GM23338 (cell line): ENCODE data around the gene UTP4. TPM values are rescaled to one million over a fixed set of nuclear protein-coding genes. Genes with fewer than 3 reads are reported as not detected.

Source experiments
- ATAC-seq: fragments of 200-7000 bp; cut with Tn5 transposase; 3 replicates; pipeline ENCODE4 v1.9.1; 2020
- DNase-seq: peaks from one replicate; pipeline ENCODE4 v3.0.0-alpha.2; 2015; ENCODE audit warnings: low spot score
- H2AFZ ChIP-seq: fragments of 200-600 bp; sonication (generic); 2 replicates; pipeline ENCODE4 v1.8.0; 2016; ENCODE audit warnings: antibody characterized with exemption, mild to moderate bottlenecking, moderate library complexity
- H3F3A ChIP-seq: fragments of 200-600 bp; sonication (generic); replicated peaks from 2 replicates; pipeline ENCODE4 v1.8.0; 2017; ENCODE audit warnings: antibody characterized with exemption, mixed run types, low read depth
- H3K27ac ChIP-seq: fragments of 200-600 bp; sonication (generic); 2 replicates; pipeline ENCODE4 v1.6.1; 2016; ENCODE audit warnings: low read depth
- H3K27me3 ChIP-seq: fragments of 200-600 bp; sonication (generic); 2 replicates; pipeline ENCODE4 v1.8.0; 2016; ENCODE audit warnings: mild to moderate bottlenecking, mixed run types, moderate library complexity; ENCODE audit not compliant: insufficient read depth
- H3K36me3 ChIP-seq: fragments of 200-600 bp; sonication (generic); 2 replicates; pipeline ENCODE4 v1.8.0; 2016; ENCODE audit warnings: mild to moderate bottlenecking; ENCODE audit not compliant: insufficient read depth
- H3K4me1 ChIP-seq: fragments of 200-600 bp; sonication (generic); 2 replicates; pipeline ENCODE4 v1.8.0; 2016; ENCODE audit warnings: mild to moderate bottlenecking, moderate library complexity; ENCODE audit not compliant: insufficient read depth
- H3K4me2 ChIP-seq: fragments of 200-600 bp; sonication (generic); 2 replicates; pipeline ENCODE4 v1.7.1; 2017; ENCODE audit warnings: mixed run types
- H3K4me3 ChIP-seq: fragments of 200-600 bp; sonication (generic); 2 replicates; pipeline ENCODE4 v1.6.1; 2016; ENCODE audit warnings: mixed run types
- H3K79me2 ChIP-seq: fragments of 200-600 bp; sonication (generic); replicated peaks from 2 replicates; pipeline ENCODE4 v1.8.0; 2017; ENCODE audit warnings: mild to moderate bottlenecking; ENCODE audit not compliant: insufficient read depth
- H3K9me2 ChIP-seq: fragments of 200-600 bp; sonication (generic); 2 replicates; pipeline ENCODE4 v1.8.0; 2017; ENCODE audit not compliant: insufficient read depth
- H4K20me1 ChIP-seq: fragments of 200-600 bp; sonication (generic); replicated peaks from 2 replicates; pipeline ENCODE4 v1.8.0; 2017; ENCODE audit warnings: mild to moderate bottlenecking; ENCODE audit not compliant: insufficient read depth
- H3K27ac Mint-ChIP-seq: 2 replicates; pipeline ENCODE4 v1.8.0; 2020; ENCODE audit warnings: inconsistent platforms, mild to moderate bottlenecking, moderate library complexity, mixed read lengths
- H3K27me3 Mint-ChIP-seq: 3 replicates; pipeline ENCODE4 v1.8.0; 2022; ENCODE audit warnings: low read depth, mild to moderate bottlenecking, moderate library complexity, mixed read lengths, inconsistent platforms; ENCODE audit not compliant: insufficient read depth, poor library complexity
- H3K36me3 Mint-ChIP-seq: 3 replicates; pipeline ENCODE4 v1.8.0; 2021; ENCODE audit warnings: low read depth, mild to moderate bottlenecking, inconsistent platforms, moderate library complexity, mixed read lengths
- H3K4me1 Mint-ChIP-seq: 3 replicates; pipeline ENCODE4 v1.8.0; 2020; ENCODE audit warnings: mild to moderate bottlenecking, inconsistent platforms, mixed read lengths
- H3K4me3 Mint-ChIP-seq: 3 replicates; pipeline ENCODE4 v1.8.0; 2021; ENCODE audit warnings: moderate library complexity, mild to moderate bottlenecking, inconsistent platforms, mixed read lengths
- H3K9me3 Mint-ChIP-seq: 3 replicates; pipeline ENCODE4 v1.8.0; 2020; ENCODE audit warnings: moderate library complexity, mild to moderate bottlenecking, inconsistent platforms, mixed read lengths
- CREB1 ChIP-seq: fragments of 250-450 bp; sonication (Bioruptor Pico); IDR thresholded peaks from 2 replicates; pipeline ENCODE4 v1.5.0; 2020; ENCODE audit warnings: low read depth, mild to moderate bottlenecking, moderate library complexity
- CTCF ChIP-seq, 2 experiments: fragments of 200-600 bp in 1 of 2; sonication (generic) in 1 of 2; conservative IDR thresholded peaks; 2 replicates each; pipeline versions ENCODE4 v1.5.1 to v1.6.1; 2016 to 2017; ENCODE audit warnings: antibody characterized with exemption in 2 of 2, low read depth in 2 of 2, mild to moderate bottlenecking in 2 of 2, moderate library complexity in 1 of 2
- ETS1 ChIP-seq: IDR thresholded peaks from 2 replicates; pipeline ENCODE4 v1.6.1; 2016; ENCODE audit warnings: antibody characterized with exemption
- EZH2 ChIP-seq: fragments of 200-600 bp; sonication (generic); IDR thresholded peaks from one replicate; pipeline ENCODE4 v1.8.0; 2017; ENCODE audit warnings: antibody characterized with exemption, mild to moderate bottlenecking, low read depth; ENCODE audit not compliant: unreplicated experiment
- EZH2phosphoT487 ChIP-seq: fragments of 200-600 bp; sonication (generic); IDR thresholded peaks from one replicate; pipeline ENCODE4 v1.8.1; 2018; ENCODE audit warnings: antibody characterized with exemption; ENCODE audit not compliant: unreplicated experiment
- JUNB ChIP-seq: IDR thresholded peaks from one replicate; pipeline ENCODE4 v1.6.1; 2016; ENCODE audit warnings: antibody characterized with exemption; ENCODE audit not compliant: unreplicated experiment
- NANOG ChIP-seq: IDR thresholded peaks from 2 replicates; pipeline ENCODE4 v1.6.1; 2016; ENCODE audit warnings: antibody characterized with exemption, borderline replicate concordance
- POLR2AphosphoS5 ChIP-seq: IDR thresholded peaks from 2 replicates; pipeline ENCODE4 v1.6.1; 2016; ENCODE audit warnings: antibody characterized with exemption, low read depth
- REST ChIP-seq: IDR thresholded peaks from one replicate; pipeline ENCODE4 v1.6.1; 2018; ENCODE audit warnings: antibody characterized with exemption; ENCODE audit not compliant: unreplicated experiment
- STAT1 ChIP-seq: IDR thresholded peaks from one replicate; pipeline ENCODE4 v1.6.1; 2016; ENCODE audit warnings: antibody characterized with exemption; ENCODE audit not compliant: unreplicated experiment
- ZNF114 ChIP-seq: fragments of 250-450 bp; sonication (Bioruptor Pico); IDR thresholded peaks from 2 replicates; pipeline ENCODE4 v1.5.0; 2020; ENCODE audit warnings: mild to moderate bottlenecking, moderate library complexity
- ZNF331 ChIP-seq: fragments of 250-450 bp; sonication (Bioruptor Pico); IDR thresholded peaks from 2 replicates; pipeline ENCODE4 v1.5.0; 2020; ENCODE audit warnings: low read depth, mild to moderate bottlenecking, moderate library complexity
- ZNF462 ChIP-seq: fragments of 250-450 bp; sonication (Bioruptor Pico); IDR thresholded peaks from 2 replicates; pipeline ENCODE4 v1.5.0; 2020; ENCODE audit warnings: mild to moderate bottlenecking, moderate library complexity
- polyA plus RNA-seq: library from polyadenylated mRNA; unstranded; fragments of >200 nt; fragmentation: Nextera tagmentation; extraction: Ambion mirVana; gene quantifications from 2 replicates; pipeline ENCODE4 v1.2.1, GENCODE V29; 2016
- total RNA-seq: library from RNA; depleted of rRNA; stranded (reverse); fragments of >200 nt; shearing (Covaris generic); gene quantifications from 2 replicates; pipeline ENCODE4 v1.2.3, GENCODE V29; 2014

The UTP4 gene
- total and polyA plus RNA-seq, 2 experiments from 2014 or later: 63.2 to 66.6 TPM

- H2AFZ ChIP-seq: no peak overlapping the region
- Mint-ChIP-seq H3K27ac (no peak overlapping the region), H3K36me3 (peaks cover 76% of the 10 kb centered on the region), H3K4me3 (no peak overlapping the region), H3K4me1 (no peaks in the 10 kb centered on the region), H3K27me3 (peaks cover under 1% of the 10 kb centered on the region), H3K9me3 (no peaks in the 10 kb centered on the region)
- H3K9me2 ChIP-seq: no peaks in the 10 kb centered on the region
- ATAC-seq (no peak), DNase-seq (no peak)
- H3K4me3 ChIP-seq: no peak overlapping the region
- H3F3A ChIP-seq: peaks cover 37% of the 10 kb centered on the region
- peaks cover 55% of the 10 kb centered on the region for H3K79me2 ChIP-seq
- H4K20me1 ChIP-seq: peaks cover 25% of the 10 kb centered on the region
- H3K27ac ChIP-seq: peak overlapping the region; percentile 57; the same call in 1 of the 2 replicates
- peaks cover 59% of the 10 kb centered on the region for H3K36me3 ChIP-seq
- TF ChIP-seq POLR2AphosphoS5 (no peak), ETS1 (no peak), CTCF (conservative IDR thresholded peaks at IDR 0.05; ENCODE audit: low read depth in 2 of 2) (no peak), ZNF331 (CRISPR knock-in tag) (no peak), REST (no peak), JUNB (no peak), STAT1 (no peak), CREB1 (CRISPR knock-in tag) (no peak), ZNF114 (CRISPR knock-in tag) (no peak), NANOG (no peak), EZH2 (no peak), EZH2phosphoT487 (no peak), ZNF462 (CRISPR knock-in tag) (no peak)
- H3K4me1 ChIP-seq: no peaks in the 10 kb centered on the region
- no peak overlapping the region for H3K4me2 ChIP-seq
- no peaks in the 10 kb centered on the region for H3K27me3 ChIP-seq
Measured at GRCh38 chr16:69145658-69146057, 13.2 kb downstream of the UTP4 start.
